HepG2 (cell line): ENCODE results near the gene ARHGEF4. TPM values are rescaled to one million over a fixed set of nuclear protein-coding genes. Genes with fewer than 3 reads are reported as not detected.

Source experiments
- ATAC-seq: fragments of 200-7000 bp; cut with Tn5 transposase; 3 replicates; pipeline ENCODE4 v1.9.1; 2020; ENCODE audit warnings: mild to moderate bottlenecking, moderate library complexity
- BruUV-seq: library from RNA; stranded (reverse); fragments of 400-500 nt; replicated peaks from 2 replicates; lab custom pipeline; 2021; lab: Mats Ljungman, UMichigan
- CTCF ChIA-PET: fragments of 300-600 bp; formaldehyde crosslinking; extraction: SDS; loops from one replicate; lab custom pipeline; 2021; ENCODE audit warnings: low total read pairs, inconsistent platforms, low intra/inter-chr PET ratio; lab: Yijun Ruan, JAX
- POLR2A ChIA-PET: fragments of 350-600 bp; sonication (Branson Sonifier 250); formaldehyde crosslinking; loops from one replicate; lab custom pipeline; 2020; ENCODE audit warnings: antibody characterized with exemption, inconsistent platforms; lab: Yijun Ruan, JAX
- DNase-seq: peaks from one replicate; pipeline ENCODE4 v3.0.0-alpha.2; 2015; ENCODE audit warnings: low spot score
- FAIRE-seq: peaks from 3 replicates; lab custom pipeline; 2011; peaks lifted over from hg19 to GRCh38; lab: Jason Lieb, UNC
- H2AFZ ChIP-seq: one replicate; pipeline ENCODE4 v1.6.1; 2011; ENCODE audit warnings: low read length, inconsistent platforms
- H3K27ac ChIP-seq: fragments of 300-600 bp; 3 replicates; pipeline ENCODE4 v1.8.0; 2011; ENCODE audit warnings: mixed run types, mild to moderate bottlenecking, mixed read lengths, low read length, inconsistent platforms; ENCODE audit not compliant: insufficient read depth; ENCODE audit errors: extremely low read length
- H3K27me3 ChIP-seq, 2 experiments: fragments of 200-600 bp in 1 of 2; 2 replicates in 1 of 2; 3 replicates in 1 of 2; pipeline versions ENCODE4 v1.6.0 to v1.8.0; 2011; ENCODE audit warnings: low read length in 2 of 2, mild to moderate bottlenecking in 2 of 2, moderate library complexity in 2 of 2, inconsistent platforms in 1 of 2; ENCODE audit not compliant: insufficient read depth in 2 of 2, control insufficient read depth in 1 of 2
- H3K36me3 ChIP-seq, 2 experiments: fragments of 200-600 bp in 1 of 2; replicated peaks in 1 of 2; 2 replicates in 1 of 2; 3 replicates in 1 of 2; pipeline versions ENCODE4 v1.5.1 to v1.8.0; 2011; ENCODE audit warnings: low read length in 2 of 2, inconsistent platforms in 1 of 2; ENCODE audit not compliant: insufficient read depth in 2 of 2, control insufficient read depth in 1 of 2
- H3K4me1 ChIP-seq: 2 replicates; pipeline ENCODE4 v1.5.1; 2012; ENCODE audit warnings: low read length, inconsistent platforms; ENCODE audit not compliant: insufficient read depth
- H3K4me2 ChIP-seq: 2 replicates; pipeline ENCODE4 v1.6.0; 2011; ENCODE audit warnings: low read depth, low read length, inconsistent platforms
- H3K4me3 ChIP-seq, 3 experiments: fragments of 200-600 bp in 1 of 3; sonication (generic), shearing (Covaris generic) in 1 of 3; replicated peaks in 1 of 3; 2 replicates each; pipeline ENCODE4 v1.5.1; 2011 to 2016; ENCODE audit warnings: low read length in 3 of 3, inconsistent platforms in 2 of 3, low read depth in 2 of 3, mild to moderate bottlenecking in 2 of 3, control low read depth in 1 of 3, mixed read lengths in 1 of 3; ENCODE audit not compliant: insufficient read depth in 1 of 3
- H3K79me2 ChIP-seq: one replicate; pipeline ENCODE4 v1.6.1; 2011; ENCODE audit warnings: low read length, inconsistent platforms; ENCODE audit not compliant: insufficient read depth
- H3K9ac ChIP-seq: 2 replicates; pipeline ENCODE4 v1.6.0; 2011; ENCODE audit warnings: mild to moderate bottlenecking, low read depth, low read length, inconsistent platforms; ENCODE audit not compliant: insufficient read depth
- H3K9me3 ChIP-seq: 2 replicates; pipeline ENCODE4 v1.5.1; 2012; ENCODE audit warnings: mild to moderate bottlenecking, low read length
- H4K20me1 ChIP-seq: 2 replicates; pipeline ENCODE4 v1.6.0; 2011; ENCODE audit warnings: inconsistent platforms, mild to moderate bottlenecking, low read length, moderate library complexity; ENCODE audit not compliant: insufficient read depth
- IKZF1 ChIP-seq: fragments of 450-650 bp; IDR thresholded peaks from 2 replicates; pipeline ENCODE4 v1.7.1; 2016
- ZBTB42 ChIP-seq: sonication (generic); formaldehyde crosslinking; IDR thresholded peaks from 2 replicates; pipeline ENCODE4 v1.5.0; 2020; ENCODE audit warnings: mild to moderate bottlenecking, missing genetic modification reagents
- ZMYM4 ChIP-seq: sonication (generic); formaldehyde crosslinking; IDR thresholded peaks from 2 replicates; pipeline ENCODE4 v1.8.1; 2023; ENCODE audit warnings: mild to moderate bottlenecking, missing genetic modification reagents
- WGBS: methylation state at CpG from one replicate; pipeline ENCODE4 v1.1.6; 2017; ENCODE audit warnings: low lambda C conversion rate; 5-methylcytosine and 5-hydroxymethylcytosine counted together
- in situ Hi-C: cut with HindIII; loops from 2 replicates; pipeline ENCODE4 v1.10.0; 2017; ENCODE audit warnings: low pct_unique_long_range_greater_than_20kb; ENCODE audit not compliant: extremely low pct_ligation_motif_present
- intact Hi-C: fragments of 100-400 bp; cut with micrococcal nuclease; formaldehyde crosslinking; loops from one replicate; pipeline ENCODE4 v1.10.0; 2022; ENCODE audit not compliant: unreplicated experiment
- polyA plus RNA-seq, 8 experiments: library from polyadenylated mRNA; depleted of rRNA in 3 of 8; stranded (reverse) in 7 of 8; unstranded in 1 of 8; fragments of >200 nt; fragmentation: Illumina TruSeq in 4 of 8; extraction: Trizol in 4 of 8; gene quantifications; 2 replicates each; pipeline versions ENCODE4 v1.2.1 to v1.2.3, GENCODE V29; 2011 to 2016; ENCODE audit warnings: low read depth in 4 of 8, missing spikeins in 1 of 8, mixed read lengths in 1 of 8; ENCODE audit not compliant: insufficient read depth in 1 of 8
- total RNA-seq, 5 experiments: library from RNA; depleted of rRNA; stranded (reverse); fragments of >200 nt; fragmentation: Illumina TruSeq; extraction: Trizol; gene quantifications; 2 replicates each; pipeline ENCODE4 v1.2.3, GENCODE V29; 2016; ENCODE audit warnings: low read depth in 1 of 5
- TF ChIP-seq, protein P1 (sequence below): sonication (generic); formaldehyde crosslinking; IDR thresholded peaks from 2 replicates; pipeline ENCODE4 v1.5.0; 2020; ENCODE audit warnings: missing genetic modification reagents

ARHGEF4 gene
- total and polyA plus RNA-seq, 2 of the 13 experiments (the other 11 are each of a cell fraction or from before 2014, with no cell fraction given): 0.11 to 0.13 TPM

GRCh38 chr2:131040661-131041401, 204.1 kb downstream of the ARHGEF4 start:
- Histone ChIP-seq H3K4me3 (no peak overlapping the region), H3K27ac (no peak overlapping the region), H3K4me1 (no peaks in the 10 kb centered on the region), H4K20me1 (no peaks in the 10 kb centered on the region), H2AFZ (no peak overlapping the region), H3K9ac (no peak overlapping the region), H3K9me3 (no peaks in the 10 kb centered on the region), H3K27me3 (peaks cover 6 to 19% of the 10 kb centered on the region in 2 experiments; a peak in 4 of 5 replicates), H3K36me3 (no peaks in the 10 kb centered on the region), H3K4me2 (no peak overlapping the region), H3K79me2 (no peaks in the 10 kb centered on the region)
- POLR2A ChIA-PET: no interaction called here
- CTCF ChIA-PET: no interaction called here
- no peak for FAIRE-seq
- 96% methylated on average over 12 of the region's 23 CpGs for WGBS
- intact Hi-C loops: no loop called here
- no TSS peak for BruUV-seq
- no peak for TF ChIP-seq ZBTB42 (CRISPR knock-in tag)
- TF ChIP-seq, protein P1, sequence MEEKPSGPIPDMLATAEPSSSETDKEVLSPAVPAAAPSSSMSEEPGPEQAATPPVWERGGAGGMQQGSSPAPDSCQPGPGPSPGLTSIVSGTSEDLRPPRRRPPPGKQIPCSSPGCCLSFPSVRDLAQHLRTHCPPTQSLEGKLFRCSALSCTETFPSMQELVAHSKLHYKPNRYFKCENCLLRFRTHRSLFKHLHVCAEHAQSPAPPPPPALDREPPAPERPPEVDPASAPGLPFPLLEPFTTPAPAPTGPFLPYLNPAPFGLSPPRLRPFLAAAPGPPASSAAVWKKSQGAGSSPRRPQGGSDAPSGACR: no peak
- no peak for DNase-seq
- in situ Hi-C loops: no loop called here
- 0 out of 3 replicates have a peak, but pooled peaks have one; percentile 1 for ATAC-seq

- no peak overlapping the region for H3K4me3 ChIP-seq
- H3K36me3 ChIP-seq: peaks cover 0 to 2% of the 10 kb centered on the region in 2 experiments; a peak in 1 of 5 replicates
- TF ChIP-seq IKZF1 (no peak), ZMYM4 (CRISPR knock-in tag) (no peak)
- ATAC-seq: no peak
- DNase-seq: no peak
- in situ Hi-C loops (no loop called here), intact Hi-C loops (no loop called here)
- ChIA-PET CTCF (no interaction called here), POLR2A (no interaction called here)
- H3K27me3 ChIP-seq: peaks cover 3 to 11% of the 10 kb centered on the region in 2 experiments; a peak in 4 of 5 replicates
- no peaks in the 10 kb centered on the region for H4K20me1 ChIP-seq
- no peak overlapping the region for H2AFZ ChIP-seq
- H3K79me2 ChIP-seq: no peaks in the 10 kb centered on the region
- BruUV-seq: no TSS peak
- FAIRE-seq: no peak
- no peaks in the 10 kb centered on the region for H3K9me3 ChIP-seq
- WGBS: 75% methylated on average over 11 of the region's 14 CpGs
- H3K27ac ChIP-seq: no peak overlapping the region
- H3K4me2 ChIP-seq: no peak overlapping the region
- H3K4me1 ChIP-seq: no peaks in the 10 kb centered on the region
- no peak overlapping the region for H3K9ac ChIP-seq
These were observed 204.9 kb downstream of the ARHGEF4 start for GRCh38 chr2:131041402-131042147.
